GM19238 (cell line): ENCODE results near the gene MALAT1.
"Not testable (repeated sequence)": the region's sequence is repeated elsewhere in the genome, so short reads cannot be mapped to it uniquely, and the experiment has no call there.

Experiments
- DNase-seq: peaks from one replicate; pipeline ENCODE4 v3.0.0; 2011; ENCODE audit warnings: low spot score; ENCODE audit not compliant: insufficient read length

The MALAT1 gene

DNA sequence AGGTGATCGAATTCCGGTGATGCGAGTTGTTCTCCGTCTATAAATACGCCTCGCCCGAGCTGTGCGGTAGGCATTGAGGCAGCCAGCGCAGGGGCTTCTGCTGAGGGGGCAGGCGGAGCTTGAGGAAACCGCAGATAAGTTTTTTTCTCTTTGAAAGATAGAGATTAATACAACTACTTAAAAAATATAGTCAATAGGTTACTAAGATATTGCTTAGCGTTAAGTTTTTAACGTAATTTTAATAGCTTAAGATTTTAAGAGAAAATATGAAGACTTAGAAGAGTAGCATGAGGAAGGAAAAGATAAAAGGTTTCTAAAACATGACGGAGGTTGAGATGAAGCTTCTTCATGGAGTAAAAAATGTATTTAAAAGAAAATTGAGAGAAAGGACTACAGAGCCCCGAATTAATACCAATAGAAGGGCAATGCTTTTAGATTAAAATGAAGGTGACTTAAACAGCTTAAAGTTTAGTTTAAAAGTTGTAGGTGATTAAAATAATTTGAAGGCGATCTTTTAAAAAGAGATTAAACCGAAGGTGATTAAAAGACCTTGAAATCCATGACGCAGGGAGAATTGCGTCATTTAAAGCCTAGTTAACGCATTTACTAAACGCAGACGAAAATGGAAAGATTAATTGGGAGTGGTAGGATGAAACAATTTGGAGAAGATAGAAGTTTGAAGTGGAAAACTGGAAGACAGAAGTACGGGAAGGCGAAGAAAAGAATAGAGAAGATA lies at the start of gene MALAT1:
Gene MALAT1, plus strand, starts transcription at position 69 of the 736 bp plus-strand sequence.
- DNase-seq, result no peak

DNA sequence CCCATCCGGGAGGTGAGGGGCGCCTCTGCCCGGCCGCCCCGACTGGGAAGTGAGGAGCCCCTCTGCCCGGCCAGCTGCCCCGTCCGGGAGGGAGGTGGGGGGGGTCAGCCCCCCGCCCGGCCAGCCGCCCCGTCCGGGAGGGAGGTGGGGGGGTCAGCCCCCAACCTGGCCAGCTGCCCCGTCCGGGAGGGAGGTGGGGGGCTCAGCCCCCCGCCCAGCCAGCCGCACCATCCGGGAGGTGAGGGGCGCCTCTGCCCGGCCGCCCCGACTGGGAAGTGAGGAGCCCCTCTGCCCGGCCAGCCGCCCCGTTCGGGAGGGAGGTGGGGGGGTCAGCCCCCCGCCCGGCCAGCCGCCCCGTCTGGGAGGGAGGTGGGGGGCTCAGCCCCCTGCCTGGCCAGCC lies 47.5 kb upstream of the MALAT1 start:
- not testable (repeated sequence) for DNase-seq

DNA sequence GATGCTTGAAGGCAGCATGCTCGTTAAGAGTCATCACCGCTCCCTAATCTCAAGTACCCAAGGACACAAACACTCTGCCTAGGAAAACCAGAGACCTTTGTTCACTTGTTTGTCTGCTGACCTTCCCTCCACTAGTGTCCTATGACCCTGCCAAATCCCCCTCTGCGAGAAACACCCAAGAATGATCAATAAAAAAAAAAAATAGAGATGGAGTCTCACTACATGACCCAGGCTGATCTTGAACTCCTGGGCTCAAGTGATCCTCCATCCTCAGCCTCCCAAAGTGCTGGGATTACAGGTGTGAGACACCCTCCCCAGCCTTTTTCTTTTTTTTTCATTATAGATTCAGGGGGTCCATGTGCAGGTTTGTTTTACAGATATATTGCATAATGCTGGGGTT lies 46.6 kb upstream of the MALAT1 start:
- not testable (repeated sequence) for DNase-seq

DNA sequence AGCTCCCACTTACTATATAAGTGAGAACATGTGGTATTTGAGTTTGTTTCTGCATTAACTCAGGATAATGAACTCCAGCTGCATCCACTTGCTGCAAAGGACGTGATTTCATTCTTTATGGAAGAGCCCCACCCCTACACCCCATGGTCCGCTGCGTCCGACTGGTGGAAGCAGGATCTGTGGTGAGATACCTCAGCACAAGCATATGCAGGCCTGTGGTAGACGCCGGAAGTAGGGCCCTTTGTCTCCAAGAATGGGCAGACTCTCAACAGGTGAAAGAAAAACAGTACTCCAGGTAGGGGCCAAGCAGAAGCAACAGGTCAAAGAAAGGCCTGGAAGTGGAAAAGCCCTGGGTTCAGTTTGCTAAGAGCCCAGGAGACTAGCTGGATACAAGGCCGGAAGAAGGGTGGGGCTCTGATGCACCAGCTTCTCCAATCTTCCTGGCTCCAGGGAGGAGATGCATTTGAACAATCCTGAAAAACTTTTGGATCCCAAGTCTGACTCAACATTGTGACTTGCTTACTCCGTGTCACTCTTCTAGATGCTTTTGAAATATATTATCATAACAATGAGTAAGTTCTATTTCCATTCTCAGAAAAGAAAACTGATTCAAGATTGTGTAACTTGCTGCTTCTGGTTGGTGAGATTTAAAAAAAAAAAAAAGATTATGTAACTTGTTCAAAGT lies 45.9 kb upstream of the MALAT1 start:
- DNase-seq, result no peak

DNA sequence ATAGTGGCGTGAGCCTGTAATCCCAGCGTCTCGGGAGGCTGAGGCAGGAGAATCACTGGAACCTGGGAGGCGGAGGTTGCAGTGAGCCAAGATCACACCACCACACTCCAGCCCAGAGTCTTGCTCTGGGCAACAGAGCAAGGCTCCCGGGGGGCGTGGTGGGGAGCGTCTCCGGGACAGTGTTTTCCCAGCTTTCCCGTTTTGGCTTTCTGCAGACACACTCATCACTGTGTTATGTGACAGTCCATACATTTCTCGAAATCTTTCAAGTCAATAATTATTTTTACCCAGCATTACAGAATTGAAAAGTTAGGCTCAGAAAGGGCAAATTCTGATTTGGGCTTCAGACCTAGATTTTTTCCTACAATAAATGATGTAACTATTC lies 44.5 kb upstream of the MALAT1 start:
- no peak for DNase-seq

DNA sequence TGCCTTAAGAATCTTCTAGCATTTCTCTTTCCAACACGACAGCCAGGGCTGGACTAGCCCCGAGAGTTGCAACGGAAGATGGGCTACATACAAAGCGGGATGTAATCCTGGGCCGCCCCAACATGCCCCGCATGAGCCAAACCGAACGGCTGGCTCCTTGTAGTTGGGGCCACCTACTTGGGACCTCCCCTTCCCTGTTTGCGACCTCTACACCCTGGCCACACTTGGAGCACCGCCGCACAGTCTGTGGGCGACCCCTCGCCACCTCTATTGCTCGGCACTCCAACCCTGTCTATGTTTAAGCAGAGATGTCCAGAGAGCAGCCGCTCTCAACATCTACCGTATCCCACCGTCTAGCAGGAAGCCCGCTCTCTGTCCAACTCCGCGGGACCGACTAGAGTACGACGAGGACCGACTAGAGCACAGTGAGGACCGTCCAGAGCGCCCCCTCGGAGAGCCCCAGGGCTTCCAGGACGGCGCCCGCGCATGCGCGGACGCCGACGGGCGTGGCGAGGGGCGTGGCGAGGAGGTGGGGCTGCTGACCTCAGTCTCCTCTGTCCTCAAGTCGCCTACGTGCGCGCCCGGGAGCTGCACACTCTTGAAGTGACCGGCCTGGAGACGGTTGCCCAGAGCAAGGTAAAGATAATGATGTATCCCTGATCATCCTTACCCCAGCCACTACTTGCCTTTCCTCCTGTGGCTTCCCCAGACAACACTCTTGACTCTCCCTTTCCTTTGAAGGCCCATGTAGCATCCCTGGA lies 44.0 kb upstream of the MALAT1 start:
- DNase-seq, result peak; percentile 98

DNA sequence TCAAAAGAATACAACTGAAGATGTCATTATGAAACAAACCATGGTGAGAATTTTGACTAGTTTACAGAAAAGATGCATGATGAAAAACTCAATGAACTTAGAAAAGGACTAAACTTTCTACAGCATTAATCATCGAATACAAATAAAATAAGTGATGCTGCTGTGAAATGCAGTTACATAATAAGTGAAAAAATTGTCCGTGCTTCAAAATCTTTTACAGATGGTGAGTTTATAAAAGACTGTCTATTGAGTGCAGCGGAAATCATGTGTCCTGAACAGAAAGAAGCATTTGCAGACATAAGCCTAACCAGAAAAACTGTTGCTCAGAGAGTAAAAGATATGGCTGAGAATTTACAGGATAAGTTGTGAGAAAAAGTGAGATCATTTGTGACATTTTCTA lies 42.4 kb upstream of the MALAT1 start:
- DNase-seq, result no peak

DNA sequence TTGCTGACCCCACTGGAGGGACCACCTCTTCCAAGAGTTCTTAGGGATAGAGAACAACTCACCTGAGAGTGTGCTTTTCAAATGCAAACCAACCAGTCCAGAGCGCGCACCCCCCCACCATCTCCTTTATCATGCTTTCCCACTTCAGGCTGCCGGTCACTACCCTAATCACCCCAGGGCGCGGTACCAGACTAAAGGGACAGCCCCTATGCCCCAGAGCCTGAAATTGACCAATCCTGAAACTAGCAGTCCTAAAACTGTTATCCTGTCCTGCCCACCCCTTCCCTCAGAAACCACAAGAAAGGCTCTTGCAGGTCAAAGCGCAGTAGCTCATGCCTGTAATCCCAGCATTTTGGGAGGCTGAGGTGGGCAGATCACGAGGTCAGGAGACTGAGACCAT lies 39.3 kb upstream of the MALAT1 start:
- no peak for DNase-seq

DNA sequence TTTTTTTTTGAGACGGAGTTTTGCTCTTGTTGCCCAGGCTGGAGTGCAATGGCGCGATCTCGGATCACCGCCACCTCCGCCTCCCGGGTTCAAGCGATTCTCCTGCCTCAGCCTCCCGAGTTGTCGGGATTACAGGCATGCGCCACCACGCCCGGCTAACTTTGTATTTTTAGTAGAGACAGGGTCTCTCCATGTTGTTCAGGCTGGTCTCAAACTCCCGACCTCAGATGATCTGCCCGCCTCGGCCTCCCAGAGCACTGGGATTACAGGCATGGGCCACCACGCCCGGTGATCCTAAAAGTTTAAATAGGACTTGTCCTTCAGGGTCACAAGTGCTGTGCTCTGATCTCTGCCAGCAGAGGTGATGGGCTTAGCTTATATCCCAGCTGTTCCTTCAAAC lies 33.4 kb upstream of the MALAT1 start:
- DNase-seq, result not testable (repeated sequence)

DNA sequence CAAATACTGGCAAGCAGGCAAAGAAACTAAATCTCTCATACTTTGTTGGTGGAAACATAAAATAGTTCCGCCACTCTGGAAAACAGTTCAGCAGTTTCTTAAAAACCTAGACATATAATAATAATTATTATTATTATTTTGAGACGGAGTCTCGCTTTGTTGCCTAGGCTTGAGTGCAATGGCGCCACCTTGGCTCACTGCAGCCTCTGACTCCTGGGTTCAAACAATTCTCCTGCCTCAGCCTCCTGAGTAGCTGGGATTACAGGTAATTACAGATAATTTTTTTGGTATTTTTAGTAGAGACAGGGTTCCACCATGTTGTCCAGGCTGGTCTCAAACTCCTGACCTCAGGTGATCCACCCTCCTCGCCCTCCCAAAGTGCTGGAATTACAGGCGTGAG lies 31.5 kb upstream of the MALAT1 start:
- DNase-seq, result not testable (repeated sequence)

DNA sequence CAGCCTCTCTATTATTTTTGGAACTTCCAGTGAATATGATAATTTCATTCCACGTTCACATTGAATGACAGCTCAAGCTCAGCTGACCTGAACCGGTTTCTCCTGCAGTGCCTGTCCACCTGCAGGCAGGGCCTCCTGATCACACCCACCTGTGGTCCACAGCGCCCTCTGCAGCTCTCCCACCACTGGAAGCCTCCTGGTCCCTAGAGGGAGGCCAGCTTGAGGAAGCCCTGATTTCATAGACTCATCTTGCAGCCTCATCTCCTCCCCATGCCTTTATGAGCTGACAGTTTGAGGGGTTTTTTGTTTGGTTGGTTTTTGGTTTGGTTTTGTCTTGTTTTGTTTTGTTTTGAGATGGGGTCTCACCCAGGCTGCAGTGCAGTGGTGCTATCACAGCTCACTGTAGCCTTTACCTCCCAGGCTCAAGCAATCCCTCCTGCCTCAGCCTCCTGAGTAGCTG lies 29.9 kb upstream of the MALAT1 start:
- DNase-seq, result peak; percentile 64

DNA sequence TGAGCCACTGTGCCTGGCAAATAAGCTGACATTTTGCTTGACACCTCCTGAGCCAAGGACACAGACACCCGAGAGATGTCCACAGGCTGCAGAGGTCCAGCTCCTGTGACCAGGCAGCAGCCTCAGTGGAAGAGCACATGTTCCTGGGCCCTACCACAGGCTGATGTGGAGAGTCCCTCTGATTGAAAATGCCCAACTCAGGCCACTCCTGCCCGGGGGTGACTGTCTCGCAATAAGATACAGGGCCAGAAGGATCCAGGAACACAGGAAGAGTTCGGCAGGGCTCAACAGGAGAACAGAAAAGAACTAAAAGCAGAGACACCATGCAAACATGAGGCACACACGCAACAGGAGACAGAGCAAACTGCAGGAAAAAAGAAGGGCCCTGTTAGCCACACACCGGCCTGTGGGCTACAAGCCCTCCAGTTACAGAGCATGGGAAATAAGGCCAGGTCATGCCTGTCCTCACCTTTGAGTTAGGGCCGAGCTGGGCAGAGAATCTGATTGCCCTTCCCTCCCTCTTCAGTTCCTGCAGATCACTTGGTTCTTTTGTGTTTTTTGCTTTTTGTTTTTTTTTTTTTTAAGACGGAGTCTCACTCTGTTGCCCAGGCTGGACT lies 28.3 kb upstream of the MALAT1 start:
- DNase-seq, result no peak

DNA sequence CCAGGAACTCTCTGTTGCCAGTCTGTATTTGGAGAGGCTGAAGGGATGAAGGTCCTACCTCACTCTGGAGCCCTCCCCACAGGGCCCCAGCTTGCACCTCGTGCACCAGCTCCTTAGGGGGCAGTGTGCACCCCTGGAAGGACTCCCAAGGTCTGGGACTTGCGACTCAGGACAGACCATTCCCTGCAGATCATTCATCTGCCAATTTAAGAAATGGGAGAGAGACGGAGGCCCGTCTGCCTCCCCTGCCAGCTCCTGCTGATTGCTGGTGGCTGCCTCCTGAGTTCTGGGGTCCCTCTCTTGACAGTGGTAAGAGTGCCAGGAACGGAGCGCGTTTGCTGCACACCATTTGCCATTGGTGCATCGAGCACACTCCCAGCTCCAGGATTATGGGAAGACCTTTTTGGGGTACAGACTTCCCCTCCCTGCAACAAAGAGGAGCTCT lies 27.4 kb upstream of the MALAT1 start:
- no peak for DNase-seq

DNA sequence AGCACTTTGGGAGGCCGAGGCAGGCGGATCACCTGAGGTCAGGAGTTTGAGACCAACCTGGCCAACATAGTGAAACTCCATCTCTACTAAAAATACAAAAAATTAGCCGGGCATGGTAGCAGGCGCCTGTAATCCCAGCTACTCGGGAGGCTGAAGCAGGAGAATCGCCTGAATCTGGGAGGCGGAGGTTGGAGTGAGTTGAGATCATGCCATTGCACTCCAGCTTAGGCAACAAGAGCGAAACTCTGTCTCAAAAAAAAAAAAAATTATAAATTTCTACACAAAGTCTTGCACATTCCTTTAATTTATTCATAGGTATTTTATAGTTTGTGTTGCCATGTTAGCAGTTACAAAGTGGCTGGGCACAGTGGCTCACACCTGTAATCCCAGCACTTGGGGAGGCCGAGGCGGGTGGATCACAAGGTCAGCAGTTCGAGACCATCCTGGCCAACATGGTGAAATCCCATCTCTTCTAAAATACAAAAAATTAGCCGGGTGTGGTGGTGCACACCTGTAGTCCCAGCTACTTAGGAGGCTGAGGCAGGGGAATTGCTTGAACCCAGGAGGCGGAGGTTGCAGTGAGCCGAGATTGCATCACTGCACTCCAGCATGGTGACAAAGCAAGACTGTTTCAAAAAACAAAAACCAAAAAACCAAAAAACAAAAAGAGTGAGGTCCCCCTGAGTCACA lies 26.1 kb upstream of the MALAT1 start:
- DNase-seq, result not testable (repeated sequence)

DNA sequence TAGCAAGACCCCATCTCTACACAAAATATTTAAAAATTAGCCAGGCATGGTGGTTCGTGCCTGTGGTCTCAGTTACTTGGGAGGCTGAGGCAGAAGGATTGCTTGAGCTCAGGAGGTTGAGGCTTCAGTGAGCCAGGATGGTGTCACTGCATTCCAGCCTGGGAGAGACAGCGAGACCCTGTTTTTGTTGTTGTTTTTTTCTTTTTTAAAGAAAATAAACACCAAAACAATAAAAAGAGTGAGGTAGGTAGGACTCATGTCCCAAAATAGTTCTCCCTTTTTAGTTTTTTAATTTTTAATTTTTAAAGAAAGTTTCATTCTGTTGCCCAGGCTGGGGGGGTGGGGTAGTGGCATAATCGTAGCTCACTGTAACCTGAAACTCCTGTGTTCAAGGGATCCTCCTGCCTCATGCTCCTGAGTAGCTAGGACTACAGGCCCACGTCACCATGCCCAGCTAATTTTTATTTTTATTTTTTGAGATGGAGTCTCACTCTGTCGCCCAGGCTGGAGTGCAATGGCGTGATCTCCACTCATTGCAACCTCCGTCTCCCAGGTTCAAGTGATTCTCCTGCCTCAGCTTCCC lies 25.5 kb upstream of the MALAT1 start:
- DNase-seq, result no peak

DNA sequence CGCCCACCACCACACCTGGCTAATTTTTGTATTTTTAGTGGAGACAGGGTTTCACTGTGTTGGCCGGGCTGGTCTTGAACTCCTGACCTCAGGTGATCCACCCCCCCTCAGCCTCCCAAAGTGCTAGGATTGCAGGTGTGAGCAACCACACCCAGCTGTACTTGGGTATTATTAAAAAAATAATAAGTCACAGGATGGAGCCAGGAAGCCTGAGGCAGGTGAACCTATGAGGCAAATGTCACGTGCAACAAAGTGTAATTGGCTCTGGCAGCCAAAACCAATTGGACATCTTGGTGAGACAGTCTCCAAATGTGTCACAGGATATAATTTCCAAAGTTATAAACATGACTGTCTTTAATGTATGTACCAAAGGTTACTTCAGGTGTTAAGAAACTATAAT lies 24.0 kb upstream of the MALAT1 start:
- no peak for DNase-seq

DNA sequence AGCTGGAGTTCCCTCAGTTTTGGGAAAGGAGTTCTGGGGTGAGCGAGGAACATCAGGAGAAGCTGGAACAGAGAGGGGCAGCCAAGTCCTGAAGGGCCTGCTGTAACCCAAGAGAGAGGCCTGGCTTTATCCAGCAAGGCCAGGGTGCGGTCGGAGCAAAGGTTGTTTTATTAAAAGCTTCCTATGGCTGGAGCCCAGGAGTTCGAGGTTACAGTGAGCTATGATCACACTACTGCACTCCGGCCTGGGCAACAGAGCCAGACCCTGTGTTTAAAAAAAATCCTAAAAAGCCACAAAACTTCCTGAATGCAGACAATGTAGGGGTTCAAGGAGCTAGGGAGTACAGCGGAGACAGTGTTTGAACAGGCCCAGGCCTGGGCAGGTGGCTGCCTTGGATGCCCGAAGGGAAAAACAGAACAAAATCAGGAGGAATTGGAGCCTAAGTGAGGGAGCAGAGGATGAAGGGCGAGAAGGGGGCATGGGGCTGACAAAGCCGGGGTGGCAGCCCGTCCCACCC lies 22.2 kb upstream of the MALAT1 start:
- no peak for DNase-seq

DNA sequence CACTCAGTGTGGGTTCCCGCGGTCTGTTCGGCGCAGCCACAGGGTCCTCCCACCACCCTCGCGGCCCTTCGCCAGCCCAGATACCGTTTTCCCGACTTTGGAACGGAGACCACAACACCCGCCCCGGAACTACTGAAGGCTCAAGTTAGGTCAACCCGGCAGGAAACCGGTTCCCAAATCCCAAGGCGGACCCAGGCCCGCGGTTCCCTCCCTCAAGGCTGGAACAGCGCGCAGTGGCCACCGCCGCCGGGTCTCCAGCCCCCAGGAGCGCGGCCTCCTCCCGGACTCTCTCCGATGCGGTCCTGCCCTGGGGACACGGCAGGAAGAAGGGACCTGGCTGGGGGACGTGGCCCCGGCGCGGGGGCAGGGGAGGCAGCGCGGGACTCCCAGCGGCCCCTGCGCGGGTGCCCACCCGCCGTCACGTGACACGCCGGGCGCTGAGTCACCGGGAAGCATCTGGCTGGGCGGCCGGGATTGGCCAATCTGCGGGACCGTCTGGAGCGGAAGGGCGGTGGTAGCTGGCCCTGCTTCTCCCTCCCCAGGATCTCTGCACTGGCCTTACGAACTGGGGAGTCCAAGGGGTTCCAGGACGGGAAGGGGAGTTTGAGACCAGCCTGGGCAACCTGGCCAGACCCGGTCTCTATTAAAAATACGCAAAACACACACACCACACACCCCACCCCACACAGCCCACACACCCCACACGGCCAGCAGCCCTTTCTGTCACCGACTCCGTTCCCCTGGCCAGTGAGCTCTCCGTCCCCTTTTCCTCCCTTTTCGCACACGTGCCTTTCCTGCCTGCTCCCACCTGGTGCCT lies 21.5 kb upstream of the MALAT1 start:
- DNase-seq, result peak; percentile 95

DNA sequence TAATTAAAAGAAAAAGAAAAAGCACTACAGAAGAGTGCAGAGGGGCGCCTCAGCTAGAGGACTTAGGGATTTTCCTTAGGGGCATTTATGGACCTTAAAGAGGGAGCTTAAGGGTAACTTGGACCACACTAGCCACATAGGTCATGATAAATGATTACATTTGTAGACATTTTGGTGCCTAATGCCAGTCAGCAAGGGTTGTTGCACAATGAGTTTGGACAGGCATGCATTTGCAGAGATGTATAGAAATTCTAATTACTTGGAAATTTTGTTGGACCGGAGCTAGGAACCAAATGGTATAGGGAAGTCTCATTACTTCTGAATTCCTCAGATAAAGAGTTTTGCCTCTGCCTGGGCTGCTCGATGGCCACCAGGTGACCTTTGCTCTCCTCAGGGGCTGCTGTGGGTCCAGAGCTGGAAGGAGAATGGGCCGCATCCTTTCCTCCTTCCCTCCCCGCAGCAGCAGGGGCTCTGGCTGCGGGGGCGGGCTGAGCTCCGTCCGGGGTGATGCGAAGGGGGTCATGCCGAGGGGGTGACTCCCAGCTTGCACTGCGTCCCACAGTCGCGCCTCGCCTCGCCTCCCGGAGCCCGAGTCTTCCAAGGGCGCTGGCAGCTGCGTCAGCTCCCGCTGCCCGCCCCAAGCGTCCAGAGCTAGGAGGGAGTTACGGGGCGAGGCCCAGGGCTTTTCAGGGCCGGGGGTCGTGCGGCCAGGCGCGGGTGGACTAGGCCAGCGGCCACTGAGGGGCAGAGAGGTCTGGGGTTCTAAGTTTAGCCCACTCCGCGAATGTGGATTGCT lies 20.3 kb upstream of the MALAT1 start:
- DNase-seq, result no peak
